Left ventricle myocardium inferior (tissue), 1 donor: ENCODE measurements around the gene SLC66A1. TPM values are rescaled to one million over a fixed set of nuclear protein-coding genes. Genes with fewer than 3 reads are reported as not detected.

Experiments
- DNase-seq: peaks from one replicate; pipeline ENCODE4 v3.0.0-alpha.2; 2020
- H3K27ac ChIP-seq: fragments of 200-600 bp; replicated peaks from 2 replicates; pipeline ENCODE4 v1.8.0; 2021
- H3K27me3 ChIP-seq: fragments of 200-600 bp; 2 replicates; pipeline ENCODE4 v1.8.0; 2021; ENCODE audit warnings: low read depth
- H3K36me3 ChIP-seq: fragments of 200-600 bp; 2 replicates; pipeline ENCODE4 v1.8.0; 2021
- H3K4me1 ChIP-seq: fragments of 200-600 bp; 2 replicates; pipeline ENCODE4 v1.8.0; 2021
- H3K4me3 ChIP-seq: fragments of 200-600 bp; 2 replicates; pipeline ENCODE4 v1.8.0; 2021; ENCODE audit warnings: mild to moderate bottlenecking, moderate library complexity
- H3K9me3 ChIP-seq: fragments of 200-600 bp; replicated peaks from 2 replicates; pipeline ENCODE4 v1.8.0; 2021
- CTCF ChIP-seq: fragments of 200-600 bp; IDR thresholded peaks from 2 replicates; pipeline ENCODE4 v1.8.0; 2021; ENCODE audit warnings: antibody characterized with exemption, mild to moderate bottlenecking, borderline replicate concordance
- intact Hi-C: fragments of 100-400 bp; cut with micrococcal nuclease; formaldehyde crosslinking; loops from one replicate; pipeline ENCODE4 v1.11.0; 2022
- total RNA-seq: library from RNA; stranded (reverse); fragmentation: NEBNext Ultra II Directional; extraction: Animal tissue kit (Norgen Biotek cat#: 25700); gene quantifications from one replicate; pipeline ENCODE4 v1.2.1, GENCODE V29; 2021
- donor health status: DM: no; HTN: yes; CAD: no; lungs with severe emphysema.

Gene SLC66A1
- total RNA-seq, 1 donor from 2014 or later = 5.8 TPM

GRCh38 chr1:19350566-19350965 lies 38.4 kb downstream of the SLC66A1 start:
- Histone ChIP-seq H3K27me3 (no peaks in the 10 kb centered on the region), H3K4me3 (no peak overlapping the region), H3K27ac (no peak overlapping the region), H3K9me3 (no peaks in the 10 kb centered on the region), H3K36me3 (peaks cover 66% of the 10 kb centered on the region), H3K4me1 (no peaks in the 10 kb centered on the region)
- no peak for DNase-seq
- no peak for TF ChIP-seq CTCF
- intact Hi-C loops = no loop called here

GRCh38 chr1:19351873-19352272 lies 39.7 kb downstream of the SLC66A1 start:
- intact Hi-C loops = no loop called here
- H3K4me3 ChIP-seq = no peak overlapping the region
- H3K27me3 ChIP-seq = no peaks in the 10 kb centered on the region
- peaks cover 73% of the 10 kb centered on the region for H3K36me3 ChIP-seq
- no peak for TF ChIP-seq CTCF
- DNase-seq = no peak
- H3K4me1 ChIP-seq = no peaks in the 10 kb centered on the region
- no peaks in the 10 kb centered on the region for H3K9me3 ChIP-seq
- no peak overlapping the region for H3K27ac ChIP-seq

GRCh38 chr1:19352839-19353238 lies 40.7 kb downstream of the SLC66A1 start:
- H3K9me3 ChIP-seq = no peaks in the 10 kb centered on the region
- H3K27ac ChIP-seq = no peak overlapping the region
- peaks cover 78% of the 10 kb centered on the region for H3K36me3 ChIP-seq
- H3K4me1 ChIP-seq = no peaks in the 10 kb centered on the region
- no peak overlapping the region for H3K4me3 ChIP-seq
- intact Hi-C loops = no loop called here
- no peak for DNase-seq
- no peaks in the 10 kb centered on the region for H3K27me3 ChIP-seq
- no peak for TF ChIP-seq CTCF

- no peak for TF ChIP-seq CTCF
- intact Hi-C loops = no loop called here
- Histone ChIP-seq H3K4me1 (no peaks in the 10 kb centered on the region), H3K4me3 (no peak overlapping the region), H3K27ac (no peak overlapping the region), H3K36me3 (peaks cover 78% of the 10 kb centered on the region), H3K27me3 (no peaks in the 10 kb centered on the region), H3K9me3 (no peaks in the 10 kb centered on the region)
- DNase-seq = no peak
These were observed 41.5 kb downstream of the SLC66A1 start for GRCh38 chr1:19353596-19353995.

- Histone ChIP-seq H3K4me1 (peaks cover under 1% of the 10 kb centered on the region), H3K27me3 (no peaks in the 10 kb centered on the region), H3K27ac (no peak overlapping the region), H3K9me3 (no peaks in the 10 kb centered on the region), H3K4me3 (no peak overlapping the region), H3K36me3 (peaks cover 71% of the 10 kb centered on the region)
- DNase-seq = no peak
- intact Hi-C loops = no loop called here
- no peak for TF ChIP-seq CTCF
These were observed 42.4 kb downstream of the SLC66A1 start for GRCh38 chr1:19354531-19354981.

- H3K9me3 ChIP-seq = no peaks in the 10 kb centered on the region
- H3K27ac ChIP-seq = no peak overlapping the region
- TF ChIP-seq CTCF = no peak
- H3K4me3 ChIP-seq = no peak overlapping the region
- peaks cover 14% of the 10 kb centered on the region for H3K4me1 ChIP-seq
- H3K27me3 ChIP-seq = no peaks in the 10 kb centered on the region
- intact Hi-C loops = no loop called here
- no peak for DNase-seq
- H3K36me3 ChIP-seq = peaks cover 60% of the 10 kb centered on the region
These were observed 44.1 kb downstream of the SLC66A1 start for GRCh38 chr1:19356266-19356665.
